ENCODE measurements around the gene WT1.

Gene WT1

DNA sequence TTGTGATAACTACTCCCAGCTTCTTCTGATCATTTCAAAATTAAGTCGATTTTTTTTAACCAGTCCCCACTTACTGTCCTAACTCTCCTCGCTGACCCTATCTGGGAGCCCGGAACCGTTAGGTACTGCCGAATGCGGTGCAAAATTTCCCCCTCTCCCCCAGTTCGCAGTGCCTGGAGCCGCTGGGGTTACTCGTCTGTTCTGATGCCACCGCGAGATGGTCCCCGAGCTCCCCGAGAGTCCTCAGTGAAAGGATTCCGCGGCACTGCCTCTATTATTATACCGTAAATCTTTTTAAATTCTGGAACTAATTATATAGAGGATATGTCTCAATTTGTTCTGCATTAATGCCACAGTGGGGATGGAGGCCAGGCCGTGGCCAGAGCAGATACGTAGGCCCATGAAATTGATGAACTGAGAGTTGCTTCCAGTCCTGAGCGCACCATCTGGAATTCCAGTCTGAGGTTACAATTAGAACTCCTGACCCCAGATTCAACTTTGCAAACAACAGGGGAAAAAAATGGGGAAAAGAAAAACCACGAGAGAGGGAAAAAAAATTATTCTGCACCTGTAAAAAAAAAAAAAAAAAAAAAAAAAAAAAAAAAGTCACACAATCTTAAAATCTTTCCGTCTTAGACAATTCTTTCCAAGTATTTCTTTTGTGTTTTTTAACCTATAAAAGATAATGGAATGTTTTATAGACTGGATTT, 4.3 kb upstream of the WT1 start:
- TF ChIP-seq, protein P1, sequence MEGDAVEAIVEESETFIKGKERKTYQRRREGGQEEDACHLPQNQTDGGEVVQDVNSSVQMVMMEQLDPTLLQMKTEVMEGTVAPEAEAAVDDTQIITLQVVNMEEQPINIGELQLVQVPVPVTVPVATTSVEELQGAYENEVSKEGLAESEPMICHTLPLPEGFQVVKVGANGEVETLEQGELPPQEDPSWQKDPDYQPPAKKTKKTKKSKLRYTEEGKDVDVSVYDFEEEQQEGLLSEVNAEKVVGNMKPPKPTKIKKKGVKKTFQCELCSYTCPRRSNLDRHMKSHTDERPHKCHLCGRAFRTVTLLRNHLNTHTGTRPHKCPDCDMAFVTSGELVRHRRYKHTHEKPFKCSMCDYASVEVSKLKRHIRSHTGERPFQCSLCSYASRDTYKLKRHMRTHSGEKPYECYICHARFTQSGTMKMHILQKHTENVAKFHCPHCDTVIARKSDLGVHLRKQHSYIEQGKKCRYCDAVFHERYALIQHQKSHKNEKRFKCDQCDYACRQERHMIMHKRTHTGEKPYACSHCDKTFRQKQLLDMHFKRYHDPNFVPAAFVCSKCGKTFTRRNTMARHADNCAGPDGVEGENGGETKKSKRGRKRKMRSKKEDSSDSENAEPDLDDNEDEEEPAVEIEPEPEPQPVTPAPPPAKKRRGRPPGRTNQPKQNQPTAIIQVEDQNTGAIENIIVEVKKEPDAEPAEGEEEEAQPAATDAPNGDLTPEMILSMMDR (IDR thresholded peaks at IDR 0.05; ENCODE audit: control insufficient read depth, extremely low read depth, insufficient read depth): no peak
- no peak overlapping the region for H3K4me3 ChIP-seq (ENCODE audit: low read depth, low read length)
- no peak for DNase-seq (ENCODE audit: low read depth)

DNA sequence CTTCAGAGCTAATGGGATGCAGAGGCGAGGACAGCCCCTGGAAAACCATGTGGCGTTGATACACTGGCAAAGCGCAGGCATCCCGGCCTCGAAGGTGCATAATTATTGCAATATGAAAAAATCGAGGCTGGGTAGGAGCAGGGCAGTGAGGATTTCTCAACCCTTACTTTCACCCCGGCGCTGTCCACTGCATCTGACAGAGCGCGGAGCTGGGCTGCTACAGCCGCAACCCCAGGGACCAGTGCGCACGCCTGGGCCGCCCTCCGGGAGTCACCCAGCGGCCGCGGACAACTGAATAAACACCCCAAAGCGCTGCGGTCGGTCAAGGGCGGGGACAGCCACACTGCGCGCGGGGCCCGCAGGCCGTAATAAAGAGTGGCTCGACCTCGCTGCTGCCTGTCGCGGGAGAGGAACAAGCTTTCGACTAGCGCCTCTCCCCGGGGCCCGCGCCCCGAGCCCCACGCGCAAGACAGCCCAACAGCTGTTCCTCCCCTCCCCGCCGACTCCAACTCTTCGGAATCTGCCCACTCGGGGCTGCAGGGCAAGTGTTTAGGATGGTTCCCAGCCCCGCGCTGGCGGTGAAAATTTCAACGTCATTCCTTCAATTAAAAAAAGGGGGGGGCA, 3.6 kb upstream of the WT1 start:
- H3K4me3 ChIP-seq (ENCODE audit: low read depth, low read length): no peak overlapping the region
- TF ChIP-seq, protein P1 (IDR thresholded peaks at IDR 0.05; ENCODE audit: control insufficient read depth, extremely low read depth, insufficient read depth): no peak
- DNase-seq (ENCODE audit: low read depth): no peak

- DNase-seq (ENCODE audit: low read depth): no peak
- H3K4me3 ChIP-seq (ENCODE audit: low read depth, low read length): no peak overlapping the region
- TF ChIP-seq, protein P1 (IDR thresholded peaks at IDR 0.05; ENCODE audit: control insufficient read depth, extremely low read depth, insufficient read depth): no peak
These were observed 3.1 kb upstream of the WT1 start for GRCh38 chr11:32438346-32438865.

- no peak for DNase-seq (ENCODE audit: low read depth)
- H3K4me3 ChIP-seq (ENCODE audit: low read depth, low read length): no peak overlapping the region
- TF ChIP-seq, protein P1 (IDR thresholded peaks at IDR 0.05; ENCODE audit: control insufficient read depth, extremely low read depth, insufficient read depth): no peak
These were observed 2.4 kb upstream of the WT1 start for GRCh38 chr11:32437495-32438345.

DNA sequence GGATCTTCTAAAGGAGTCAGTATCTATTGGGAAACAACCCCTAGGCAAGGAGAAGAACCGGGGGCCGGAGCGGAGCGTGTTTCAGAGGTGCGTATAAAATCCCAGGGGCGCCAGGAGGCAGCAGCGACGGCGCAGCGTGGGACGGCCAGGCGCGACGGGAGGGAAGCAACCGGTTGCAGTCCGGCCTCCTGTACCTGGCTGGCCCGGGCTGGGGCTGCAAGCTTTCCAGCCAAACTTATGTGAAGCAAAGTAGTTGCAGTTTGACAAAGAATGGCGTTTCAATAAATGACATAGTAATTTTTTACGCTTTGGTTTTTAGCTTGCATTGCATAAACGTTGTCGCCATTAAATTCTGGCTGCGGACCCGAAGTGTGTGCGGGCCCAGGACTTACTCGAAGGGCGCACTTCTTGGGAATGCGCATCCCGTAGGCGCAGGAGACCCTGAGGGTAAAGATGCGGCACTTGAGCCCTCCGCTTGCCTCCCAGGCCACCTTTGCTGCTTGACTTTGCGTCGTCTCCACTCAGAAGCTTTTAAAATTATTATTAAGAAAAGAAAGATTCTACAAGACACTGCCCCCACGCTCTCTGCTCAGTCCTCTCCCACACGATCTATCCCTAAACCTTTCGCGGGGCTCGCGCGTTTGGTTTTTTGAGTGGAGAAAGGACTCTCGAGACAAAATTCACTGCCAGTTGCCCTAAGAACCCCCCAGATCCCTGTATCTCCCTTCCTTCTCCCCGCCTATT, 1.6 kb upstream of the WT1 start:
- DNase-seq (ENCODE audit: low read depth): no peak
- TF ChIP-seq, protein P1 (IDR thresholded peaks at IDR 0.05; ENCODE audit: control insufficient read depth, extremely low read depth, insufficient read depth): no peak
- H3K4me3 ChIP-seq (ENCODE audit: low read depth, low read length): no peak overlapping the region

Data from LNCaP clone FGC (cell line).